Activated B cell treated with CpG ODN at 0.5 μM for 24 hours (primary cell): ENCODE data around the gene HSPB7. TPM values are rescaled to one million over a fixed set of nuclear protein-coding genes. Genes with fewer than 3 reads are reported as not detected.

Experiments
- ATAC-seq: fragments of 200-7000 bp; cut with Tn5 transposase; one replicate; pipeline ENCODE4 v1.10.0; 2021; ENCODE audit warnings: low read depth, mild to moderate bottlenecking, moderate library complexity
- CTCF ChIA-PET: fragments of 350-600 bp; sonication (Branson Sonifier 250); formaldehyde crosslinking; loops from one replicate; lab custom pipeline; 2021; ENCODE audit warnings: antibody characterized with exemption; lab: Charles Lee
- POLR2A ChIA-PET: fragments of 350-600 bp; sonication (Branson Sonifier 250); formaldehyde crosslinking; loops from one replicate; lab custom pipeline; 2021; ENCODE audit warnings: antibody characterized with exemption; lab: Charles Lee
- DNase-seq: peaks from one replicate; pipeline ENCODE4 v3.0.0; 2022
- H3K27ac Mint-ChIP-seq: one replicate; pipeline ENCODE4 v1.8.0; 2020; ENCODE audit warnings: mixed read lengths
- H3K27me3 Mint-ChIP-seq: one replicate; pipeline ENCODE4 v1.8.0; 2021; ENCODE audit warnings: mixed read lengths
- H3K36me3 Mint-ChIP-seq: one replicate; pipeline ENCODE4 v1.8.0; 2021; ENCODE audit warnings: low read depth, mixed read lengths
- H3K4me1 Mint-ChIP-seq: one replicate; pipeline ENCODE4 v1.8.0; 2021; ENCODE audit warnings: mixed read lengths
- H3K4me3 Mint-ChIP-seq: one replicate; pipeline ENCODE4 v1.8.0; 2020; ENCODE audit warnings: mild to moderate bottlenecking, mixed read lengths
- H3K9me3 Mint-ChIP-seq: one replicate; pipeline ENCODE4 v1.8.0; 2020; ENCODE audit warnings: mixed read lengths
- CTCF ChIP-seq: fragments of 200-600 bp; IDR thresholded peaks from one replicate; pipeline ENCODE4 v1.8.0; 2022; ENCODE audit warnings: antibody characterized with exemption, mild to moderate bottlenecking
- intact Hi-C: fragments of 100-400 bp; cut with micrococcal nuclease; formaldehyde crosslinking; loops from one replicate; pipeline ENCODE4 v1.15.1; 2024
- total RNA-seq: library from RNA; stranded (reverse); gene quantifications from 2 replicates; pipeline ENCODE4 v1.2.3, GENCODE V29; 2022

The HSPB7 gene
- total RNA-seq, 1 donor from 2014 or later, result not detected

DNA sequence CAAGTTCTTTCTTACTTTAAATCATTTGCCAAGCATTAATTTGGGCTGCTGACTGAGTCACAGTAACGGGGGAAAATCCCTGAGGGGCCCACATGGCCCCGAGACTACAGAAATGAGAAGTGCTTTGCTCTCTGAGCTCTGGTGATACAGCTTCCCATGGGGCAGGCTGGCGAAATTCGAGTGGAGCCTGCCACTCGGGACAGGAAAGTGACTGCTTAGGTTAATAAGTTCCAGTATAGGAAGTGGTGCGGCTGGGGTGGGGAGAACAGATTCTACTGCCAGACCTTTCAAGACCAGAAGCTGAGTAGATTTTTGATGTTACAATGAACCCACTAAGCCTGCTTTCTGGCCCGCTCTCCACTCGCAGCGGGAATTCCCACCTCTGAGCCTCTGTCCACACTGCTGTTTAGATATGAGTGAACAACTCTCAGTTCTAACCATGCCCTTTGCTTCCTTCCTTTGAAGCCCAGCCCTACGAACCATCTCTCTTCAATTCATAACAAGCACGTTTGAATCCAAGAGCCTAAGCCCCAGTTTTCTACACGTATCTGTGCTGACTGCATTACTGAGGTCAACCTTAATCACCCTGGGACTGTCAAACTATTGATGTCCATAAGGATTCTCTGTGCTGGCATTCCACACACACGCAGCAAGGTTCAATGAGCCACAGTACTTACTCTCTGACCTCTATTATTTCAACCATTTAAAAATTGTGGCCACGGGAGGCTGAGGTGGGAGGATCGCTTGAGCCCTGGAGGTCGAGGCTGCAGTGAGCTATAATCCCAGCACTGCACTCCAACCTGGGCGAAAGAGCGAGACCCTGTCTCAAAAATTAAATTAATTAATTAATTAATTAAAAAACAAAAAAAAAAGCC is 51.5 kb downstream of the HSPB7 start:
- H3K27ac Mint-ChIP-seq, result peak overlapping the region; percentile 88

DNA sequence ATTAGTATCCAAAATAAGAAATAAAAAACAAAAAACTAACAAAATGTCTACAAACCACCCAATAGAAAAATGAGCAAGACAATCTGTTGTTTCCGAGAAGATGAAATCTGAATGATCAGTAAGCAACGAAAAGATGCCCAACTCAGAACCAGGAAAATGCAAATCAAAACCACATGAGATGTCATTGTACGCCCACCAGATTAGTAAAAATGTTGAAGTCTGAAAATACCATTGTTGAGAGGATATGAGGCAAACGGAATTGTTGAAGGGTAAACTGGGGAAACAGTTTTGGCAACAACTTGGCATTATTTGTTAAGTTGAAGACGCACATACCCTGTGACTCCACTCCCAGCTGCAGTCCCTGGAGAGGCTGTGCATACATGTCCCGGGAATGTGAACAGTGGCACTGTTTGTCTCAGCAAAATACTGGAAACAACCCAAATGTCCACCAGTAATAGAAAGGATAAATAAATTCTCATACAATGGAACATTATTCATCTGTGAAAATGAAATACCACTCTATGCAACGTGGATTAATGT is 52.5 kb downstream of the HSPB7 start:
- H3K4me1 Mint-ChIP-seq, result peaks cover 85% of the 10 kb centered on the region
- H3K27ac Mint-ChIP-seq, result peak overlapping the region; percentile 88
- H3K36me3 Mint-ChIP-seq, result peaks cover 31% of the 10 kb centered on the region
- DNase-seq (no peak), ATAC-seq (peak; percentile 5)
- intact Hi-C loops, result loop anchor here (1.0 to 10.0 kb wide), 5 partner anchors 42 to 440 kb away; partner anchors contain the start of genes CASP9, DNAJC16 and PLEKHM2
- H3K4me3 Mint-ChIP-seq, result peak overlapping the region; percentile 80
- no peaks in the 10 kb centered on the region for H3K27me3 Mint-ChIP-seq
- POLR2A ChIA-PET, result interaction anchor here (0.9 to 10.7 kb wide), 19 partner anchors 9 to 283 kb away, joined by 3 to 282 read pairs (median 8); partner anchors contain the start of genes SPEN and ZBTB17
- no peak for TF ChIP-seq CTCF
- no peaks in the 10 kb centered on the region for H3K9me3 Mint-ChIP-seq
- CTCF ChIA-PET, result interaction anchor here (3.8 kb wide), 1 partner anchor 10 kb away, joined by 17 read pairs; the partner anchor contains the start of gene ZBTB17

More for the DNA sequence above, 51.5 kb downstream of the HSPB7 start:
- peaks cover 39% of the 10 kb centered on the region for H3K36me3 Mint-ChIP-seq
- ChIA-PET CTCF (interaction anchor here (0.9 kb wide), 1 partner anchor 151 kb away, joined by 3 read pairs; no protein-coding TSS in a partner anchor), POLR2A (interaction anchor here (0.6 to 10.7 kb wide), 22 partner anchors 8 to 284 kb away, joined by 3 to 282 read pairs (median 4); partner anchors contain the start of genes SPEN and ZBTB17)
- no peak for TF ChIP-seq CTCF
- no peaks in the 10 kb centered on the region for H3K27me3 Mint-ChIP-seq
- peaks cover 79% of the 10 kb centered on the region for H3K4me1 Mint-ChIP-seq
- peak overlapping the region; percentile 80 for H3K4me3 Mint-ChIP-seq
- no peaks in the 10 kb centered on the region for H3K9me3 Mint-ChIP-seq
- ATAC-seq (peak; percentile 79), DNase-seq (peak; percentile 75)
- intact Hi-C loops, result loop anchor here (1.0 to 10.0 kb wide), 8 partner anchors 9 to 442 kb away; partner anchors contain the start of genes CASP9, DNAJC16, PLEKHM2 and SPEN

Other genes with a start within 250 kb of the HSPB7 start
- gene UQCRHL, start 210.4 kb downstream of the HSPB7 start, total RNA-seq, result 1.7 and 1.9 TPM in 2 replicates
- gene SPEN, start 170.3 kb downstream of the HSPB7 start, total RNA-seq, result 116 and 123 TPM in 2 replicates
- 109 and 121 TPM in 2 replicates for gene ZBTB17, start 41.9 kb downstream of the HSPB7 start, total RNA-seq
- gene SRARP, start 13.8 kb downstream of the HSPB7 start, total RNA-seq, result 0.07 TPM in 1 of 2 replicates, not detected in the other
- gene CLCNKA, start 4.0 kb upstream of the HSPB7 start, total RNA-seq, result 0.24 TPM in 1 of 2 replicates, not detected in the other
- not detected in 2 replicates for gene CLCNKB, start 25.7 kb upstream of the HSPB7 start, total RNA-seq
- not detected in 2 replicates for gene FAM131C, start 55.6 kb upstream of the HSPB7 start, total RNA-seq
- not detected in 2 replicates for gene EPHA2, start 138.0 kb upstream of the HSPB7 start, total RNA-seq
- gene ARHGEF19, start 194.6 kb upstream of the HSPB7 start, total RNA-seq, result 7.6 and 7.7 TPM in 2 replicates
- 5.0 and 5.1 TPM in 2 replicates for gene CPLANE2, start 219.1 kb upstream of the HSPB7 start, total RNA-seq